Activated naive CD8-positive, alpha-beta T cell treated with anti-CD3 and anti-CD28 coated beads, Interleukin-2, amount 10 ng/mL, durations not matched to agents 7 days and 5 days (primary cell): Measurements from ENCODE around the gene ACVRL1. TPM values are rescaled to one million over a fixed set of nuclear protein-coding genes. Genes with fewer than 3 reads are reported as not detected.
"Not testable (repeated sequence)": the region's sequence is repeated elsewhere in the genome, so short reads cannot be mapped to it uniquely, and the experiment has no call there.

Experiments
- ATAC-seq: fragments of 150-1000 bp; cut with Tn5 transposase; one replicate; pipeline ENCODE4 v1.10.0; 2021; ENCODE audit warnings: low read depth, moderate library complexity
- POLR2A ChIA-PET: fragments of 350-600 bp; sonication (Branson Sonifier 250); formaldehyde crosslinking; loops from one replicate; lab custom pipeline; 2021; ENCODE audit warnings: antibody characterized with exemption; lab: Charles Lee
- DNase-seq: peaks from one replicate; pipeline ENCODE4 v3.0.0; 2021
- H3K27ac Mint-ChIP-seq: one replicate; pipeline ENCODE4 v1.8.0; 2022; ENCODE audit warnings: mild to moderate bottlenecking, mixed read lengths
- H3K27me3 Mint-ChIP-seq: one replicate; pipeline ENCODE4 v1.8.0; 2022; ENCODE audit warnings: mild to moderate bottlenecking, moderate library complexity, mixed read lengths
- H3K36me3 Mint-ChIP-seq: one replicate; pipeline ENCODE4 v1.8.0; 2021; ENCODE audit warnings: mild to moderate bottlenecking, mixed read lengths
- H3K4me1 Mint-ChIP-seq: one replicate; pipeline ENCODE4 v1.8.0; 2021; ENCODE audit warnings: mixed read lengths
- H3K4me3 Mint-ChIP-seq: one replicate; pipeline ENCODE4 v1.8.0; 2022; ENCODE audit warnings: mild to moderate bottlenecking, moderate library complexity, mixed read lengths
- H3K9me3 Mint-ChIP-seq: one replicate; pipeline ENCODE4 v1.8.0; 2021; ENCODE audit warnings: mixed read lengths
- total RNA-seq, 2 experiments: library from RNA; stranded (reverse); gene quantifications; one replicate each; pipeline ENCODE4 v1.2.3, GENCODE V29; 2021

The ACVRL1 gene
- total RNA-seq, 2 experiments from 2014 or later, result not detected

DNA sequence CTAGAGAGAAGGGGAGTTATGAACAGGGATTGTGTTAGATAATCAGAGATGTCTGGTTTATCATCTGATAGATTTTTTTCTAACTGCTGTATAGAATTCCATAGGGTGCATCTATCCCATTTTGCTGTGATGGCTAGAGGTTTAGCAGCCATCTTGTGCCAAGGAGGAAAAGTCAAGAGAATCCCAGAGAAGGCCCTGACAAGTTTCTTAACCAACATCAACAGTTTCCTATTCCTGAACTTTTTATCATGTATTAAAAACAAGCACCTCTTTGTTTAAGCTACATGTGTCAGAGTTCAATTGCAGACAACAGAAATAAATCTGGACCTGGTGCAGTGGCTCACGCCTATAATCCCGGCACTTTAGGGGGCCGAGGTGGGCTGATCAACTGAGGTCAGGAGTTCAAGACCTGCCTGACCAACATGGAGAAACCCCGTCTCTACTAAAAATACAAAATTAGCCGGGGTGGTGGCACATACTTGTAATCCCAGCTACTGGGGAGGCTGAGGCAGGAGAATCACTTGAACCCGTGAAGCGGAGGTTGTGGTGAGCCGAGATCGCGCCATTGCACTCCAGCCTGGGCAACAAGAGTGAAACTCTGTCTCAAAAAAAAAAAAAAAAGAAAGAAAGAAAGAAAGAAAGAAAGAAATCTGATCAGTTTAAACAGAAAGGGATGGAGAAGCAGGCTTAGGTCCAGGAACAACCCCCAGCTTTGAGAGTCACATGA is 21.8 kb upstream of the ACVRL1 start:
- POLR2A ChIA-PET, result interaction anchor here (0.7 to 1.5 kb wide), 6 partner anchors 36 to 165 kb away, joined by 3 to 7 read pairs (median 4); no protein-coding TSS in a partner anchor
- peak overlapping the region; percentile 53 for H3K4me3 Mint-ChIP-seq
- H3K36me3 Mint-ChIP-seq, H3K9me3 Mint-ChIP-seq, H3K27me3 Mint-ChIP-seq, DNase-seq, ATAC-seq: not testable (repeated sequence)
- peak overlapping the region; percentile 90 for H3K27ac Mint-ChIP-seq
- peaks cover 11% of the 10 kb centered on the region for H3K4me1 Mint-ChIP-seq

DNA sequence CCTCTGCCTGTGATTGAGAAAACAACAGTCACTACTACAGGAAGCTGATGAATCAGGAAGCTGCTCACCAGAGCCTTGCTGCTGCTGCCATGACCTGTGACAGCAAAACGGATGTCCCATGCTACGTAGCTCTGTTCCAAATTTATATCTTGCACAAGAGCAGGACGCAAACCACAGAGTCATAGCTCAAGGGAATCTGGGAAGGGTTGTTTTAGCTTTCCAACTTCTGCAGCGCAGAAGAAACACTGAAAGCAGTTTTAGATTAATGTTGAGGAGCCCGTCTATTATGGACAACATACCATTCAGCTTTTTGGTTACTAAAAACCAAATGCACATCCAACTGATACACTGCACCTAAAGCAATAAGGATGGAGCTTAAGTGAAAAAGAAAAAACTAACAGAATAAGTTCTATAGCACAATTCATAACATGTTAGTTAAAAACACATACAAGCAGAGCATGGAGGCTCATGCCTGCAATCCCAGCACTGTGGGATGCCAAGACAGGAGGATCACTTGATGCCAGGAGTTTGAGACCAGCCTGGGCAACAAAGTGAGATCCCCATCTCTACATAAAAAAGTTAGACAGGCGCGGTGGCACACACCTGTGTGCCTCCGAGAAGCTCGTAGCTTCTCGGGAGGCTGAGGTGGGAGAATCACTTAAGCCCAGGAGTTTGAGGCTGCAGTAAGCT is 21.1 kb upstream of the ACVRL1 start:
- POLR2A ChIA-PET, result interaction anchor here (0.7 to 1.5 kb wide), 6 partner anchors 35 to 164 kb away, joined by 3 to 7 read pairs (median 4); no protein-coding TSS in a partner anchor
- Mint-ChIP-seq H3K36me3 (peaks cover 8% of the 10 kb centered on the region), H3K4me3 (peak overlapping the region; percentile 53), H3K4me1 (peaks cover 11% of the 10 kb centered on the region), H3K27ac (peak overlapping the region; percentile 90), H3K27me3 (peaks cover 3% of the 10 kb centered on the region), H3K9me3 (peaks cover 6% of the 10 kb centered on the region)
- DNase-seq (no peak), ATAC-seq (peak; percentile 98)

DNA sequence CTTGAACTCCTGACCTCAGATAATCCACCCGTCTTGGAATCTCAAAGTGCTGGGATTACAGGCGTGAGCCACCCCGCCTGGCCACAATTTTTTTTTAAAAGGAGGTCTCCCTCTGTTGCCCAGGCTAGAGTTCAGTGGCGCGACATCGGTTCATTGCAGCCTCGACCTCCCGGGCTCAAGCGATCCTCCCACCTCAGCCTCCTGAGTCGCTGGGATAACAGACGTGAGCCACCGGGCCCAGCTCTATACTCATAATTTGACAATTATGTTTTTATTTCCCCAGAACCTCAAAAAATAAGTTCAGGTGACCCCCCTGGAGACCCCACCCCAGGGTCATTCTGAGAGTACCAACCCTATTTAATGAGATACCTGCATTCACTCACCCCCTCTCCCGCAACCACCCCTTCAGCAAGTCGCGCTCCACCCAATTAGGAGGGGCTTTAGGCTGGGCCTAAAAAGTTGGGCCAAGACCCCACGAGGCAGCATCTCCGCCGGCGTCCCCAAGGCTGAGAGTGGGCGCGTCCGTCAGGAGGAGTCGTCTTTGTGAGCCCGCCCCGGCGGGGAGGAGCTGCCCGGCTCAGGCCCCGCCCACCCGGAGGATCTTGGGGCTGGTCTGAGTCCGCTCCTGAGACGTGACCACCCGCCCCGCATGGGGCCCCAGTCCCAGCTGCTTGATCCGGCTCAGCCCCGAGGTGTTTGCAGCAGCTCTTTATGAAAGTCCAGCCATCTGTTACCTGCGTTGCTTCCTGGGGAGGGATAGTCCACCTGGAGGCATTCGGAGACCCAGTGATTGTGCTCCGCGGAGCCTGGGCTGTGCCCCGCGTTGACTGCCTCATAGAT is 19.6 kb upstream of the ACVRL1 start, which contains the start of gene ANKRD33:
ANKRD33 (plus strand) TSS at position 628 of the 840 bp plus-strand sequence; CDS start at position 712, 84 bp downstream.
- DNase-seq, result no peak
- Mint-ChIP-seq H3K36me3 (peaks cover 8% of the 10 kb centered on the region), H3K9me3 (peaks cover 6% of the 10 kb centered on the region), H3K4me1 (peaks cover 11% of the 10 kb centered on the region), H3K4me3 (no peak within 1 kb of the TSS), H3K27ac (no peak within 1 kb of the TSS), H3K27me3 (no peaks in the 10 kb centered on the region)
- POLR2A ChIA-PET, result no interaction called here
- no peak for ATAC-seq

- POLR2A ChIA-PET, result no interaction called here
- ATAC-seq, result no peak
- Mint-ChIP-seq H3K9me3 (peaks cover 6% of the 10 kb centered on the region), H3K36me3 (peaks cover 8% of the 10 kb centered on the region), H3K4me1 (peaks cover 11% of the 10 kb centered on the region), H3K27ac (no peak overlapping the region), H3K27me3 (no peaks in the 10 kb centered on the region), H3K4me3 (no peak overlapping the region)
- DNase-seq, result no peak
Measured at GRCh38 chr12:51888316-51889215, 18.7 kb upstream of the ACVRL1 start.

- H3K36me3 Mint-ChIP-seq, result peaks cover 8% of the 10 kb centered on the region
- H3K9me3 Mint-ChIP-seq, result peaks cover 4% of the 10 kb centered on the region
- H3K27me3 Mint-ChIP-seq, result peaks cover 2% of the 10 kb centered on the region
- no peak overlapping the region for H3K27ac Mint-ChIP-seq
- DNase-seq, result no peak
- H3K4me3 Mint-ChIP-seq, result no peak overlapping the region
- H3K4me1 Mint-ChIP-seq, result peaks cover 10% of the 10 kb centered on the region
- ATAC-seq, result no peak
- POLR2A ChIA-PET, result no interaction called here
Measured at GRCh38 chr12:51889216-51890132, 17.8 kb upstream of the ACVRL1 start.

DNA sequence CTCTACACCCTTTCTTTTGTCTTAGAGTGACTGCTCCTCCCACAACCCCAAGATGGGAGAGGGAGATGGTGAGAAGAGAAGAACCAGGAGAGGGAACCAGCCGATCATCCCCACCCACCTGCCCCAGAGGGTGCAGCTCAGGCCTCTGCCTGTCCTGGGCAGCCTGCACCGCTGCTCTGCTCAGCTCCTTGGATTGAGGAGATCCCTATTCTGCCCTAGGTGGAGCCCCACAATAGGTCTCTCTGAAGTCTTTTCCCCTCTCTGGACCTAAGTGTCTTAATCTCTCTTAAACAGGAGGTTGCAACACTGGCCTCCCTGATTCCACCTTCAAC is 17.2 kb upstream of the ACVRL1 start:
- POLR2A ChIA-PET, result no interaction called here
- DNase-seq, result no peak
- no peak overlapping the region for H3K4me3 Mint-ChIP-seq

DNA sequence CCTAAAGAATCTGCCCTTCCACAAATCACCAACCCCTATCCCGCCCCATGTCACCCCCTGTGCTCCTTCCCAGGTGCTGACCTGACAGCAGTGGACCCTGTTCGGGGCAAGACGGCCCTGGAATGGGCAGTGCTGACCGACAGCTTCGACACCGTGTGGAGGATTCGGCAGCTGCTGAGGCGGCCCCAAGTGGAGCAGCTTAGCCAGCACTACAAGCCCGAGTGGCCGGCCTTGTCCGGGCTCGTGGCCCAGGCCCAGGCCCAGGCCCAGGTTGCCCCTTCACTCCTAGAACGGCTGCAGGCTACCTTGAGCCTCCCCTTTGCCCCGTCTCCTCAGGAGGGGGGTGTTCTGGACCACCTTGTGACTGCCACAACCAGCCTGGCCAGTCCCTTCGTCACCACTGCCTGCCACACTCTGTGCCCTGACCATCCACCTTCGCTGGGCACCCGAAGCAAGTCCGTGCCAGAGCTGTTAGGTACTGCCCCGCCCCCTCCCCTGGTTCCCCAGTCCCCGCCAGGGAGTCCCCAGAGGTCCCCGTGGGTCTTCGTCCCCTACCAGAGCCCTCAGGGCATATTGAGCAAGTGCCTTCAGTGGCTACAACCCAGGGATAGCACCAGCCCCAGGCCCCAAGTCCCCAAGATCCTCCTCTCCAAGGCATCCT is 16.7 kb upstream of the ACVRL1 start:
- Mint-ChIP-seq H3K36me3 (peaks cover 6% of the 10 kb centered on the region), H3K27me3 (peaks cover 2% of the 10 kb centered on the region), H3K4me1 (peaks cover 11% of the 10 kb centered on the region), H3K27ac (no peak overlapping the region), H3K9me3 (no peaks in the 10 kb centered on the region), H3K4me3 (no peak overlapping the region)
- no peak for DNase-seq
- POLR2A ChIA-PET, result no interaction called here
- no peak for ATAC-seq

More for the DNA sequence above, 17.2 kb upstream of the ACVRL1 start:
- Mint-ChIP-seq H3K36me3 (peaks cover 8% of the 10 kb centered on the region), H3K27ac (no peak overlapping the region), H3K27me3 (peaks cover 2% of the 10 kb centered on the region), H3K9me3 (peaks cover 1% of the 10 kb centered on the region), H3K4me1 (peaks cover 10% of the 10 kb centered on the region)
- no peak for ATAC-seq

- POLR2A ChIA-PET, result interaction anchor here (0.7 kb wide), 1 partner anchor 20 kb away, joined by 4 read pairs; no protein-coding TSS in a partner anchor
Measured at GRCh38 chr12:51891843-51892242, 15.5 kb upstream of the ACVRL1 start.

GRCh38 chr12:51893786-51894185 is 13.5 kb upstream of the ACVRL1 start:
- peaks cover 1% of the 10 kb centered on the region for H3K4me1 Mint-ChIP-seq
- H3K9me3 Mint-ChIP-seq, result no peaks in the 10 kb centered on the region
- peaks cover 7% of the 10 kb centered on the region for H3K27me3 Mint-ChIP-seq
- ATAC-seq, result no peak
- no peak for DNase-seq
- H3K4me3 Mint-ChIP-seq, result no peak overlapping the region
- no peaks in the 10 kb centered on the region for H3K36me3 Mint-ChIP-seq
- POLR2A ChIA-PET, result no interaction called here
- H3K27ac Mint-ChIP-seq, result no peak overlapping the region

More at GRCh38 chr12:51891843-51892242, 15.5 kb upstream of the ACVRL1 start:
- Mint-ChIP-seq H3K4me3 (no peak overlapping the region), H3K36me3 (no peaks in the 10 kb centered on the region), H3K4me1 (peaks cover 1% of the 10 kb centered on the region), H3K27ac (no peak overlapping the region), H3K27me3 (peaks cover 3% of the 10 kb centered on the region), H3K9me3 (no peaks in the 10 kb centered on the region)
- ATAC-seq, result no peak
- DNase-seq, result no peak

DNA sequence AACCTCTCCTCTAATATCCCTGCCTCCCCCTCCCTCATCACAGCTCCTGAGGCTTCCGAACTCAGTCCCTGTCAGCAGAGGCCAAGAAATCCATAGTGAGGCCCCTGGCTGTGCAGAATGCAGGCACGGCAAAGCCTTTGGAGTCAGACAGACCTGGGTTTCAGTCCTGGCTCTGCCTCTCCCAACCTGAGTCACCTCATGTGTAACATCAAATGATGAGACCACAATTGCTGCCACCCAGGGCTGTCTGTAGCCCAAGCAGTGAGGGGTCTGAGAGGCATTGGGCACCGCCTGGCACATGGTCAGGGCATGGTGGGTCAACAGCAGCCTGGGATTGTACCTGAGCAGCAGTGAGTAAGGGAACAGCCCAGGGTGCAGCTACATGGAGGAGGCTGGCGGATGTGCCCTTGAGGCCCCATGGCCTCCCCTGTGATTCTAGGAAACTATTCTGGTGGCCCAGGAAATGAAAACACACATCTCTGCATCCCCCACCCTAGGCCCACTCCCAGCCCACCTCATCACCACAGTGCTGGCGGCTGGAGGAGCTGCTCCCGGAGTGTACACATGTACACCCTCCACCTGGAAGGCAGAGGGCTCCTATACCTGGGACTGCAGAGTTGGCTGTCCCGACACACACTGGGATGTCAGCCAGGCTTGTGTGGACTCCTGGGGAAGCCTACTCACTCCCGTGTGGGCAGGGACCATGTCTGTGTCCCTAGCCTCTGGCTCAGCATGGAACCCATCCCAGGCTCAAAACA is 11.7 kb upstream of the ACVRL1 start:
- no peak for ATAC-seq

DNA sequence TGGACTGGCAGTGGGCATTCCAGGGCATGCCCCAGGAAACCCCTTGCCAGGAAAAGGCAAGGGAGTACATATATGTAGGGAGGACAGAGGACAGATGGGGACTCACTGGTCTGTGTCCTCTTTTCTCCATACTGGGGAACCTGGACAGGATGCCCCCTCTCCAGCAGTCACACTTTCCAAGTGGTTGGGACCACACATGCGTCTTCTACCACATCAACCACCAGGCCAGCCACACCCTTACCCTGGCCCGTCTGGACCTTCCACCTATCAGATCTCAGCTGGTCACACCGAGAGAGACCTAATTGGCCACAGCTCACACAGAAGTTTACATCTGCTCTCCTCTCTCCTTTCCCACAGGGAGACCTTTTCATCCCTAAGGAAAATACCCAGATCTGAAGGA is 11.1 kb upstream of the ACVRL1 start:
- Mint-ChIP-seq H3K4me3 (no peak overlapping the region), H3K36me3 (no peaks in the 10 kb centered on the region)

More for the DNA sequence above, 11.7 kb upstream of the ACVRL1 start:
- DNase-seq, result no peak
- peak overlapping the region; percentile 56 for H3K27ac Mint-ChIP-seq
- H3K4me3 Mint-ChIP-seq, result no peak overlapping the region
- peaks cover 1% of the 10 kb centered on the region for H3K4me1 Mint-ChIP-seq
- POLR2A ChIA-PET, result no interaction called here
- no peaks in the 10 kb centered on the region for H3K36me3 Mint-ChIP-seq
- H3K27me3 Mint-ChIP-seq, result peaks cover 10% of the 10 kb centered on the region
- no peaks in the 10 kb centered on the region for H3K9me3 Mint-ChIP-seq

More for the DNA sequence above, 11.1 kb upstream of the ACVRL1 start:
- Mint-ChIP-seq H3K27ac (no peak overlapping the region), H3K4me1 (peaks cover 1% of the 10 kb centered on the region), H3K9me3 (no peaks in the 10 kb centered on the region), H3K27me3 (peaks cover 10% of the 10 kb centered on the region)
- POLR2A ChIA-PET, result no interaction called here
- DNase-seq (no peak), ATAC-seq (no peak)
